ENCODE results near the gene MAPKAP1.

GRCh38 chr9:125580701-125581286, 126.2 kb downstream of the MAPKAP1 start:
- no peak for TF ChIP-seq POLR2AphosphoS5 (IDR thresholded peaks at IDR 0.05; ENCODE audit: borderline replicate concordance, low read depth, low read length)
- no peak for TF ChIP-seq EZH2 (IDR thresholded peaks at IDR 0.05)
